Measurements from ENCODE around the gene TEX22.

- TF ChIP-seq POLR2AphosphoS5 (IDR thresholded peaks at IDR 0.05; ENCODE audit: low read depth) (no peak), CTCF (conservative IDR thresholded peaks at IDR 0.05; ENCODE audit: low read depth in 2 of 2) (no peak), EZH2 (IDR thresholded peaks at IDR 0.05; ENCODE audit: low read depth, unreplicated experiment) (no peak), JUNB (IDR thresholded peaks at IDR 0.05; ENCODE audit: unreplicated experiment) (no peak)
These were observed 40.0 kb upstream of the TEX22 start for GRCh38 chr14:105358140-105358846.
